Activated naive CD8-positive, alpha-beta T cell (primary cell): ENCODE results near the gene MED29.
"Not testable (repeated sequence)": the region's sequence is repeated elsewhere in the genome, so short reads cannot be mapped to it uniquely, and the experiment has no call there.

Experiments used
- H3K27ac Mint-ChIP-seq: one replicate; pipeline ENCODE4 v1.8.0; 2021; ENCODE audit warnings: mixed read lengths
- H3K27me3 Mint-ChIP-seq: one replicate; pipeline ENCODE4 v1.8.0; 2021; ENCODE audit warnings: mixed read lengths
- H3K36me3 Mint-ChIP-seq: one replicate; pipeline ENCODE4 v1.8.0; 2021; ENCODE audit warnings: mixed read lengths
- H3K4me1 Mint-ChIP-seq: one replicate; pipeline ENCODE4 v1.8.0; 2021; ENCODE audit warnings: low read depth, mixed read lengths
- H3K4me3 Mint-ChIP-seq: one replicate; pipeline ENCODE4 v1.8.0; 2021; ENCODE audit warnings: mild to moderate bottlenecking, mixed read lengths
- H3K9me3 Mint-ChIP-seq: one replicate; pipeline ENCODE4 v1.8.0; 2021; ENCODE audit warnings: low read depth, mixed read lengths

The MED29 gene

GRCh38 chr19:39360599-39360998, 30.6 kb upstream of the MED29 start:
- H3K4me1 Mint-ChIP-seq, result peaks cover 2% of the 10 kb centered on the region
- no peaks in the 10 kb centered on the region for H3K27me3 Mint-ChIP-seq
- H3K36me3 Mint-ChIP-seq, result peaks cover 16% of the 10 kb centered on the region
- no peak overlapping the region for H3K4me3 Mint-ChIP-seq
- H3K27ac Mint-ChIP-seq, result no peak overlapping the region
- no peaks in the 10 kb centered on the region for H3K9me3 Mint-ChIP-seq

- H3K4me3 Mint-ChIP-seq, result no peak overlapping the region
- no peaks in the 10 kb centered on the region for H3K9me3 Mint-ChIP-seq
- peaks cover 14% of the 10 kb centered on the region for H3K36me3 Mint-ChIP-seq
- H3K27me3 Mint-ChIP-seq, result no peaks in the 10 kb centered on the region
- H3K4me1 Mint-ChIP-seq, result peaks cover 2% of the 10 kb centered on the region
- no peak overlapping the region for H3K27ac Mint-ChIP-seq
Measured at GRCh38 chr19:39362682-39363657, 28.2 kb upstream of the MED29 start.

- H3K4me1 Mint-ChIP-seq, result peaks cover 2% of the 10 kb centered on the region
- no peaks in the 10 kb centered on the region for H3K27me3 Mint-ChIP-seq
- H3K27ac Mint-ChIP-seq, result no peak overlapping the region
- H3K4me3 Mint-ChIP-seq, result no peak overlapping the region
- no peaks in the 10 kb centered on the region for H3K9me3 Mint-ChIP-seq
- H3K36me3 Mint-ChIP-seq, result peaks cover 14% of the 10 kb centered on the region
Measured at GRCh38 chr19:39363901-39364457, 27.2 kb upstream of the MED29 start.

GRCh38 chr19:39365531-39365930, 25.6 kb upstream of the MED29 start:
- Mint-ChIP-seq H3K27me3 (no peaks in the 10 kb centered on the region), H3K9me3 (no peaks in the 10 kb centered on the region), H3K4me3 (no peak overlapping the region), H3K36me3 (peaks cover 10% of the 10 kb centered on the region), H3K27ac (no peak overlapping the region), H3K4me1 (no peaks in the 10 kb centered on the region)

- Mint-ChIP-seq H3K27me3 (no peaks in the 10 kb centered on the region), H3K36me3 (peaks cover 7% of the 10 kb centered on the region), H3K27ac (no peak overlapping the region), H3K4me1 (no peaks in the 10 kb centered on the region), H3K4me3 (no peak overlapping the region), H3K9me3 (no peaks in the 10 kb centered on the region)
Measured at GRCh38 chr19:39369200-39369599, 22.0 kb upstream of the MED29 start.

GRCh38 chr19:39370735-39371134, 20.4 kb upstream of the MED29 start:
- H3K27me3 Mint-ChIP-seq, result no peaks in the 10 kb centered on the region
- no peaks in the 10 kb centered on the region for H3K4me1 Mint-ChIP-seq
- H3K36me3 Mint-ChIP-seq, result peaks cover 8% of the 10 kb centered on the region
- no peaks in the 10 kb centered on the region for H3K9me3 Mint-ChIP-seq
- H3K27ac Mint-ChIP-seq, result no peak overlapping the region
- H3K4me3 Mint-ChIP-seq, result no peak overlapping the region

GRCh38 chr19:39372047-39372802, 19.0 kb upstream of the MED29 start:
- H3K4me1 Mint-ChIP-seq, result no peaks in the 10 kb centered on the region
- no peaks in the 10 kb centered on the region for H3K9me3 Mint-ChIP-seq
- no peak overlapping the region for H3K4me3 Mint-ChIP-seq
- peaks cover 8% of the 10 kb centered on the region for H3K36me3 Mint-ChIP-seq
- H3K27ac Mint-ChIP-seq, result no peak overlapping the region
- H3K27me3 Mint-ChIP-seq, result no peaks in the 10 kb centered on the region

- Mint-ChIP-seq H3K9me3 (no peaks in the 10 kb centered on the region), H3K36me3 (peaks cover 8% of the 10 kb centered on the region), H3K27ac (no peak overlapping the region), H3K4me1 (no peaks in the 10 kb centered on the region), H3K27me3 (no peaks in the 10 kb centered on the region), H3K4me3 (no peak overlapping the region)
Measured at GRCh38 chr19:39372941-39373340, 18.2 kb upstream of the MED29 start.

GRCh38 chr19:39375929-39376328, 15.2 kb upstream of the MED29 start:
- H3K27me3 Mint-ChIP-seq, result no peaks in the 10 kb centered on the region
- no peaks in the 10 kb centered on the region for H3K9me3 Mint-ChIP-seq
- H3K4me3 Mint-ChIP-seq, result no peak overlapping the region
- H3K36me3 Mint-ChIP-seq, result peaks cover 5% of the 10 kb centered on the region
- no peaks in the 10 kb centered on the region for H3K4me1 Mint-ChIP-seq
- no peak overlapping the region for H3K27ac Mint-ChIP-seq

GRCh38 chr19:39377373-39378362, 13.5 kb upstream of the MED29 start:
- Mint-ChIP-seq H3K27ac (no peak overlapping the region), H3K4me1 (no peaks in the 10 kb centered on the region), H3K36me3 (peaks cover 7% of the 10 kb centered on the region), H3K27me3 (no peaks in the 10 kb centered on the region), H3K4me3 (no peak overlapping the region), H3K9me3 (no peaks in the 10 kb centered on the region)

GRCh38 chr19:39379366-39379765, 11.8 kb upstream of the MED29 start:
- not testable (repeated sequence) for H3K4me1 Mint-ChIP-seq, H3K9me3 Mint-ChIP-seq, H3K27me3 Mint-ChIP-seq, H3K27ac Mint-ChIP-seq, H3K4me3 Mint-ChIP-seq, H3K36me3 Mint-ChIP-seq

- H3K4me1 Mint-ChIP-seq, result no peaks in the 10 kb centered on the region
- H3K27ac Mint-ChIP-seq, result no peak overlapping the region
- H3K27me3 Mint-ChIP-seq, result no peaks in the 10 kb centered on the region
- H3K36me3 Mint-ChIP-seq, result peaks cover 5% of the 10 kb centered on the region
- H3K9me3 Mint-ChIP-seq, result no peaks in the 10 kb centered on the region
- H3K4me3 Mint-ChIP-seq, result no peak overlapping the region
Measured at GRCh38 chr19:39379865-39380396, 11.2 kb upstream of the MED29 start.

GRCh38 chr19:39380521-39381502, 10.4 kb upstream of the MED29 start:
- H3K4me3 Mint-ChIP-seq, result no peak overlapping the region
- H3K36me3 Mint-ChIP-seq, result peaks cover 4% of the 10 kb centered on the region
- no peaks in the 10 kb centered on the region for H3K9me3 Mint-ChIP-seq
- peaks cover 2% of the 10 kb centered on the region for H3K4me1 Mint-ChIP-seq
- H3K27ac Mint-ChIP-seq, result no peak overlapping the region
- H3K27me3 Mint-ChIP-seq, result no peaks in the 10 kb centered on the region
